GM18526 (cell line): Measurements from ENCODE around the gene ADAMTSL3.

ENCODE experiments used
- POLR2A ChIP-seq: IDR thresholded peaks from 3 replicates; pipeline ENCODE4 v1.6.1; 2011; ENCODE audit not compliant: insufficient read length; ENCODE audit errors: extremely low read depth

The ADAMTSL3 gene

GRCh38 chr15:84034578-84035398 is 380.9 kb downstream of the ADAMTSL3 start:
- no peak for TF ChIP-seq POLR2A

DNA sequence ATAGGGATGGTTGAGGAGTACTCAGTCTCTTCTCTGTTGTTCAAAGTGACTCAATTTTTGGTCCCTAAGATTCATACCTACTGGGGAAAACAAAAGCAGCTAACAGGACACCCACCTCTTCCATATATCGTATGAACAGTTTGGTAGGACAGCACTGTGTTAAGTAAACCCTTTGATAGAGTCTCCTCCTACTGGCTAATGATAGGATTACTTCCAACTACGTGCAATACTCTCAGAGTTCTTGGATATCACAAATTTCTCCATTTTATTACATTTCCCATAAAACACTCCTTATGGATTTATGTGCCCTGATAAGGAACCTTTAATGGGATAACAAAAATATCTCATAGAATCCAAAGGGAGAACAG is 381.5 kb downstream of the ADAMTSL3 start:
- TF ChIP-seq POLR2A = no peak

- no peak for TF ChIP-seq POLR2A
Measured at GRCh38 chr15:84037301-84037700, 383.4 kb downstream of the ADAMTSL3 start.

GRCh38 chr15:84046064-84046637 is 392.2 kb downstream of the ADAMTSL3 start:
- no peak for TF ChIP-seq POLR2A

DNA sequence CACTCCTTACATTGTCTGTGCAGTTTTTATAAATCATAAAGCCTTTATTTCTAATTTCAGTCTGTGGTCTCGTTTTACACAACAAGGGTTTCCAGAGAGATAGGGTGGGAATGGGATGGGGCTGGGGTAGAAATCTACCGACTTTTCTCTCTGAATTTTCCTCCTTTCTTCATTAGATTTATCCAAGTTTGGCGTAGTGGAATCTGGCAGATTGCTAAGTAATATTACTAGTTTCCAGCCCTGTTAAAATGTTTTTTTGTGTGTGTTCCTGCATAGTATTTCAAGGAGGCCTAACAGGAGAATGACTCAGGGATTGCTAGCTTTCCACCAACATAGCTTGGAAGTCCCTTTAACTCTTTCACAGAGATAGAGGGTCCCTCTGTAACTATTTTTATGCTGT is 396.2 kb downstream of the ADAMTSL3 start:
- TF ChIP-seq POLR2A = no peak

- no peak for TF ChIP-seq POLR2A
Measured at GRCh38 chr15:84057714-84058331, 403.9 kb downstream of the ADAMTSL3 start.

GRCh38 chr15:84079885-84080777 is 426.2 kb downstream of the ADAMTSL3 start:
- TF ChIP-seq POLR2A = no peak

DNA sequence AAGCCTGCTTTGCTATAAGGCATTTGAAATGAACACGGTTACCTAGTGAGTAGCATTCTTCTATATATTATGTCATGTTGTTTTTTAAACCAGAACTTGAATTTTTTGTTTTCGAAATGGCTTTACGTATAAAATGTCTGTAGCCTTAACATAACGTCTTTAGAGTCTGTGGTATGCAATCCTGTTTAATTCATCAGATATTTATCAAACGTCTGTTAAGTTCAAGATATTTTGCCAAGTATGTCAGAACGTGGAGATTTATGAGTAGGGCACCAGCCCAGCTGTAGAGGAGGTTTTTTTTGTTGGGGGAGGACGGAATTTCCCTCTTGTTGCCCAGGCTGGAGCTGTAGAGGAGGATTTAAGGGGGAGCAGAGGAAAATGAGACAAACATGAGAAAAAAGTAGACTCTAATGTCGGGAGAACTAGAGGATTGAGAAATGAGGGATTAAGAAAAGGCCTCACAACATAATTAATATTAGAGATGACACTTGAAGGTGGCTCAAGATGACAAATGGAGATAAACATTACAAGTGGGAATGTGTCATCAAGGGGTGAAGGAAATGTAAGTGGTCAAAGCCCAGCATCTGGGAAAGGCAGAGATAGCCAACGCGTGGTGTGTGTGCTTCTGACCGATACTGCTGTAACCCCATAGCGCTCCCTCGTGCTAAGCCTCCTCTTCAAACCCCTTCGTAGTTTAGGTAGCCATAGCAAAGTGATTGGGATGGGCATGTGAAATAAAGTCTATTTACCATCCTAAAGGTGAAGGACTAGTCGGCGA is 427.7 kb downstream of the ADAMTSL3 start:
- no peak for TF ChIP-seq POLR2A

- no peak for TF ChIP-seq POLR2A
Measured at GRCh38 chr15:84082739-84083138, 428.8 kb downstream of the ADAMTSL3 start.
